Suprapubic skin (tissue), 3 donors: Measurements from ENCODE around the gene PRKCQ.

Experiments
- POLR2AphosphoS5 ChIP-seq, 3 donors: sonication (generic); formaldehyde crosslinking; IDR thresholded peaks; one replicate each; pipeline ENCODE4 v1.6.1; 2017; ENCODE audit warnings: antibody characterized with exemption in 3 of 3
- TF ChIP-seq, protein P1 (sequence below), 2 donors: fragments of 200-600 bp in 1 of 2; fragments of 450-650 bp in 1 of 2; sonication (generic) in 1 of 2; IDR thresholded peaks; one replicate each; pipeline ENCODE4 v1.5.1; 2016 to 2019; ENCODE audit warnings: antibody characterized with exemption in 2 of 2, mild to moderate bottlenecking in 1 of 2, moderate library complexity in 1 of 2

DNA sequence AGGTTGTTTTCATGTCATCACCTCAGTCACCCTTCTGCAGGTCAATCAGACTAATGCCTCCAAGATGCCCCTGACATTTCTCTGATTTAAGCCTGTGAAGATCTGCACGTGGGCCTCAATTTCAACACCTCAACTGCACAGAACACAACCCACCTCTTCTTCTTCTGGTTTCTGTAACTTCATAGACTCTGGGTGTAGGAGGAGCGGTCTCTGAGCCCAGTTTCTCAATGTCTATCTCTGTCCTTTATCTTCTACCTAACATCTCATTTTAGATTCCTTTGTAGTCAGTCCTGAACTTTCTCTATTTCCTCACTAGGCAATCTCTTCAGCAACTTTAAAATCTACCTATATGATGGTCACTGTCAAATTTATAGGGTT, 85.6 kb downstream of the PRKCQ start:
- TF ChIP-seq, protein P1, sequence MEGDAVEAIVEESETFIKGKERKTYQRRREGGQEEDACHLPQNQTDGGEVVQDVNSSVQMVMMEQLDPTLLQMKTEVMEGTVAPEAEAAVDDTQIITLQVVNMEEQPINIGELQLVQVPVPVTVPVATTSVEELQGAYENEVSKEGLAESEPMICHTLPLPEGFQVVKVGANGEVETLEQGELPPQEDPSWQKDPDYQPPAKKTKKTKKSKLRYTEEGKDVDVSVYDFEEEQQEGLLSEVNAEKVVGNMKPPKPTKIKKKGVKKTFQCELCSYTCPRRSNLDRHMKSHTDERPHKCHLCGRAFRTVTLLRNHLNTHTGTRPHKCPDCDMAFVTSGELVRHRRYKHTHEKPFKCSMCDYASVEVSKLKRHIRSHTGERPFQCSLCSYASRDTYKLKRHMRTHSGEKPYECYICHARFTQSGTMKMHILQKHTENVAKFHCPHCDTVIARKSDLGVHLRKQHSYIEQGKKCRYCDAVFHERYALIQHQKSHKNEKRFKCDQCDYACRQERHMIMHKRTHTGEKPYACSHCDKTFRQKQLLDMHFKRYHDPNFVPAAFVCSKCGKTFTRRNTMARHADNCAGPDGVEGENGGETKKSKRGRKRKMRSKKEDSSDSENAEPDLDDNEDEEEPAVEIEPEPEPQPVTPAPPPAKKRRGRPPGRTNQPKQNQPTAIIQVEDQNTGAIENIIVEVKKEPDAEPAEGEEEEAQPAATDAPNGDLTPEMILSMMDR (IDR thresholded peaks at IDR 0.05): no peak
- no peak for TF ChIP-seq POLR2AphosphoS5 (IDR thresholded peaks at IDR 0.05)
